Keratinocyte (primary cell): ENCODE data around the gene A2ML1. TPM values are rescaled to one million over a fixed set of nuclear protein-coding genes. Genes with fewer than 3 reads are reported as not detected.

Experiments
- DNase-seq: peaks from one replicate; pipeline ENCODE4 v3.0.0-alpha.2; 2011; ENCODE audit warnings: low read depth, missing footprints, low spot score
- FAIRE-seq: peaks from 2 replicates; lab custom pipeline; 2011; peaks lifted over from hg19 to GRCh38; lab: Jason Lieb, UNC
- H2AFZ ChIP-seq: 2 replicates; pipeline ENCODE4 v1.6.0; 2012; ENCODE audit warnings: low read length, control low read depth, inconsistent platforms; ENCODE audit not compliant: control insufficient read depth
- H3K27ac ChIP-seq: 2 replicates; pipeline ENCODE4 v1.5.1; 2011; ENCODE audit warnings: low read length; ENCODE audit not compliant: control insufficient read depth, insufficient read depth
- H3K27me3 ChIP-seq: 3 replicates; pipeline ENCODE4 v1.6.0; 2011; ENCODE audit warnings: low read length; ENCODE audit not compliant: control insufficient read depth, insufficient read depth; ENCODE audit errors: extremely low read depth
- H3K36me3 ChIP-seq, 2 experiments: 2 replicates in 1 of 2; 3 replicates in 1 of 2; pipeline ENCODE4 v1.5.1; 2011; ENCODE audit warnings: low read length in 2 of 2, mild to moderate bottlenecking in 1 of 2; ENCODE audit not compliant: control insufficient read depth in 2 of 2, insufficient read depth in 2 of 2; ENCODE audit errors: extremely low read depth in 1 of 2
- H3K4me1 ChIP-seq: 3 replicates; pipeline ENCODE4 v1.5.1; 2011; ENCODE audit warnings: low read length; ENCODE audit not compliant: control insufficient read depth, insufficient read depth; ENCODE audit errors: extremely low read depth
- H3K4me2 ChIP-seq: 3 replicates; pipeline ENCODE4 v1.6.0; 2011; ENCODE audit warnings: low read depth, low read length; ENCODE audit not compliant: control insufficient read depth, insufficient read depth; ENCODE audit errors: extremely low read depth
- H3K4me3 ChIP-seq, 3 experiments: fragments of 200-600 bp in 1 of 3; sonication (generic) in 1 of 3; 2 replicates in 2 of 3; 3 replicates in 1 of 3; pipeline ENCODE4 v1.5.1; 2011 to 2016; ENCODE audit warnings: low read length in 3 of 3, mild to moderate bottlenecking in 3 of 3, control low read depth in 2 of 3, inconsistent platforms in 1 of 3, low read depth in 1 of 3, mixed read lengths in 1 of 3, mixed run types in 1 of 3, moderate library complexity in 1 of 3; ENCODE audit not compliant: control insufficient read depth in 2 of 3, insufficient read depth in 2 of 3; ENCODE audit errors: extremely low read depth in 1 of 3
- H3K79me2 ChIP-seq: 2 replicates; pipeline ENCODE4 v1.6.0; 2012; ENCODE audit warnings: low read length; ENCODE audit not compliant: control insufficient read depth, insufficient read depth
- H3K9ac ChIP-seq: 3 replicates; pipeline ENCODE4 v1.6.0; 2011; ENCODE audit warnings: low read length; ENCODE audit not compliant: control insufficient read depth, insufficient read depth; ENCODE audit errors: extremely low read depth
- H3K9me1 ChIP-seq: 3 replicates; pipeline ENCODE4 v1.6.0; 2011; ENCODE audit warnings: low read length; ENCODE audit not compliant: control insufficient read depth, insufficient read depth; ENCODE audit errors: extremely low read depth
- H3K9me3 ChIP-seq: 2 replicates; pipeline ENCODE4 v1.5.1; 2012; ENCODE audit warnings: low read depth, low read length; ENCODE audit not compliant: control insufficient read depth
- H4K20me1 ChIP-seq: 3 replicates; pipeline ENCODE4 v1.6.0; 2011; ENCODE audit warnings: low read length; ENCODE audit not compliant: control insufficient read depth, insufficient read depth; ENCODE audit errors: extremely low read depth
- EZH2 ChIP-seq: IDR thresholded peaks from one replicate; pipeline ENCODE4 v1.6.1; 2012; ENCODE audit warnings: inconsistent platforms, mild to moderate bottlenecking, low read length, moderate library complexity
- dilution Hi-C: fragments of 300-500 bp; cut with MboI; formaldehyde crosslinking; loops from one replicate; pipeline ENCODE4 v1.7.0; 2020; ENCODE audit warnings: low sequenced_read_pairs; ENCODE audit not compliant: extremely low pct_ligation_motif_present
- polyA plus RNA-seq, 5 experiments: library from polyadenylated mRNA; depleted of rRNA in 3 of 5; stranded (reverse) in 3 of 5; stranded (forward) in 1 of 5; unstranded in 1 of 5; fragments of >200 nt; gene quantifications; 1 replicate in 1 of 5; 2 replicates in 3 of 5; 3 replicates in 1 of 5; pipeline versions ENCODE4 v1.2.1 to v1.2.3, GENCODE V29; 2011 to 2012; ENCODE audit warnings: missing spikeins in 2 of 5, low read depth in 1 of 5, low replicate concordance in 1 of 5
- TF ChIP-seq, protein P1 (sequence below), 3 experiments: IDR thresholded peaks in 1 of 3; conservative IDR thresholded peaks in 1 of 3; optimal IDR thresholded peaks in 1 of 3; 2 replicates in 2 of 3; 3 replicates in 1 of 3; pipeline versions ENCODE3 to v1.5.1; 2011; ENCODE audit warnings: low read length in 3 of 3, mild to moderate bottlenecking in 3 of 3, moderate library complexity in 2 of 3, control low read depth in 1 of 3, inconsistent platforms in 1 of 3; ENCODE audit not compliant: insufficient read depth in 2 of 3; ENCODE audit errors: extremely low read depth in 1 of 3

The A2ML1 gene
- polyA plus RNA-seq, 1 donor (not counting 4 experiments of a cell fraction or from before 2014, with no cell fraction given) = 81.1 TPM

DNA sequence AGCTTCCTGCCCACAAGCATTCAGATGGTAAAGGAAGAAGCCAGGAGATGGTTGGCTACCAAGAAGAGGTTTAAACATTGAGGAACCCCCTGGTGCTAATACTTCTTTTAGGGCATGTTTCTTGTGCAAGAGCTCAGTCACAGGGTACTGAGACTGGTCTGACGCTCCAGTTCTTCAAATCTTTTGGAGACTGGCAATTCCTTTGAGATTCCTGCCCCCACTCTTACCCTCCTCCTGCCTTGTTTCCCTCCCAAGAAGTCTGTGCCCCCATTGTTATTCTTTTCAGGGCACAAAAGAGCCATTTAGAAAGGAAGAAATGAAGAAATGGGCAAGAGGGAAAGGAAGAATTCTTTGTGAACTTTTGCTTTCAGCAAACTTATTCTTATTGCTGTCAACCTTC, 11.8 kb downstream of the A2ML1 start:
- no peak for TF ChIP-seq EZH2
- TF ChIP-seq, protein P1, sequence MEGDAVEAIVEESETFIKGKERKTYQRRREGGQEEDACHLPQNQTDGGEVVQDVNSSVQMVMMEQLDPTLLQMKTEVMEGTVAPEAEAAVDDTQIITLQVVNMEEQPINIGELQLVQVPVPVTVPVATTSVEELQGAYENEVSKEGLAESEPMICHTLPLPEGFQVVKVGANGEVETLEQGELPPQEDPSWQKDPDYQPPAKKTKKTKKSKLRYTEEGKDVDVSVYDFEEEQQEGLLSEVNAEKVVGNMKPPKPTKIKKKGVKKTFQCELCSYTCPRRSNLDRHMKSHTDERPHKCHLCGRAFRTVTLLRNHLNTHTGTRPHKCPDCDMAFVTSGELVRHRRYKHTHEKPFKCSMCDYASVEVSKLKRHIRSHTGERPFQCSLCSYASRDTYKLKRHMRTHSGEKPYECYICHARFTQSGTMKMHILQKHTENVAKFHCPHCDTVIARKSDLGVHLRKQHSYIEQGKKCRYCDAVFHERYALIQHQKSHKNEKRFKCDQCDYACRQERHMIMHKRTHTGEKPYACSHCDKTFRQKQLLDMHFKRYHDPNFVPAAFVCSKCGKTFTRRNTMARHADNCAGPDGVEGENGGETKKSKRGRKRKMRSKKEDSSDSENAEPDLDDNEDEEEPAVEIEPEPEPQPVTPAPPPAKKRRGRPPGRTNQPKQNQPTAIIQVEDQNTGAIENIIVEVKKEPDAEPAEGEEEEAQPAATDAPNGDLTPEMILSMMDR (optimal IDR thresholded peaks at IDR 0.05 in 1 of 3, IDR thresholded peaks at IDR 0.05 in 1 of 3, conservative IDR thresholded peaks at IDR 0.05 in 1 of 3; ENCODE audit: extremely low read depth in 1 of 3, insufficient read depth in 2 of 3, low read length in 3 of 3) = no peak

GRCh38 chr12:8837291-8837690, 14.9 kb downstream of the A2ML1 start:
- FAIRE-seq (no peak), DNase-seq (no peak)
- Histone ChIP-seq H3K9me3 (no peaks in the 10 kb centered on the region), H3K27ac (no peak overlapping the region), H3K4me1 (no peaks in the 10 kb centered on the region), H3K4me2 (no peak overlapping the region), H3K27me3 (no peaks in the 10 kb centered on the region), H4K20me1 (no peaks in the 10 kb centered on the region), H3K4me3 (no peak overlapping the region), H3K9me1 (no peaks in the 10 kb centered on the region), H2AFZ (no peak overlapping the region), H3K79me2 (no peaks in the 10 kb centered on the region), H3K9ac (no peak overlapping the region), H3K36me3 (peaks cover 0 to 21% of the 10 kb centered on the region in 2 experiments)
- dilution Hi-C loops = no loop called here
- TF ChIP-seq EZH2 = no peak

More for the DNA sequence above, 11.8 kb downstream of the A2ML1 start:
- Histone ChIP-seq H3K4me2 (no peak overlapping the region), H4K20me1 (no peaks in the 10 kb centered on the region), H3K9ac (no peak overlapping the region), H3K27me3 (no peaks in the 10 kb centered on the region), H3K36me3 (peaks cover 0 to 16% of the 10 kb centered on the region in 2 experiments), H3K27ac (no peak overlapping the region), H3K79me2 (no peaks in the 10 kb centered on the region), H3K4me1 (peaks cover 5% of the 10 kb centered on the region), H3K9me1 (no peaks in the 10 kb centered on the region), H3K4me3 (no peak overlapping the region), H2AFZ (no peak overlapping the region), H3K9me3 (no peaks in the 10 kb centered on the region)
- no peak for DNase-seq
- no peak for FAIRE-seq
- dilution Hi-C loops = no loop called here

DNA sequence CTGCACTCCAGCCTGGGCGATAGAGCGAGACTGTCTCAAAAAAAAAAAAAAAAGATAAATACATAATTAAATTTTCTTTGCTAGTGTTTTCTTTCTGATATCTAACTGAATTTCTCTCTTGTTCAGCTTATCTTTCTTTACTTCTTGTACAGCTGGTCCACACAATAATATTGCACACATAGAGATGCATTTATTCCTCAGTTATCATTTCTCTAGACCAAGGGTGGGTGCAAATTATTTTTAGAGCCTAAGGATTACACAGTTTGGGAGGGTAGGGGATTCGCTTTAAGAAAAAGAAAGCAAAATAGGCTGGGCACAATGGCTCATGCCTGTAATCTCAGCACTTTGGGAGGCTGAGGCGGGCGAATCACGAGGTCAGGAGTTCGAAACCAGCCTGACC, 17.9 kb downstream of the A2ML1 start:
- TF ChIP-seq EZH2 = no peak
- TF ChIP-seq, protein P1 (optimal IDR thresholded peaks at IDR 0.05 in 1 of 3, IDR thresholded peaks at IDR 0.05 in 1 of 3, conservative IDR thresholded peaks at IDR 0.05 in 1 of 3; ENCODE audit: extremely low read depth in 1 of 3, insufficient read depth in 2 of 3, low read length in 3 of 3) = no peak
- H3K36me3 ChIP-seq = peaks cover 0 to 26% of the 10 kb centered on the region in 2 experiments
- H3K9ac ChIP-seq = no peak overlapping the region
- no peaks in the 10 kb centered on the region for H4K20me1 ChIP-seq
- no peaks in the 10 kb centered on the region for H3K79me2 ChIP-seq
- no peak for DNase-seq
- H3K9me1 ChIP-seq = no peaks in the 10 kb centered on the region
- no peaks in the 10 kb centered on the region for H3K9me3 ChIP-seq
- no peak overlapping the region for H3K27ac ChIP-seq
- no peaks in the 10 kb centered on the region for H3K4me1 ChIP-seq
- no peak overlapping the region for H3K4me3 ChIP-seq
- dilution Hi-C loops = no loop called here
- no peak overlapping the region for H2AFZ ChIP-seq
- no peak for FAIRE-seq
- H3K4me2 ChIP-seq = no peak overlapping the region
- no peaks in the 10 kb centered on the region for H3K27me3 ChIP-seq
